ENCODE measurements around the gene DAB1.
A peak's percentile ranks its signal among the peaks of the same experiment; 100 is the strongest.

DAB1 gene

DNA sequence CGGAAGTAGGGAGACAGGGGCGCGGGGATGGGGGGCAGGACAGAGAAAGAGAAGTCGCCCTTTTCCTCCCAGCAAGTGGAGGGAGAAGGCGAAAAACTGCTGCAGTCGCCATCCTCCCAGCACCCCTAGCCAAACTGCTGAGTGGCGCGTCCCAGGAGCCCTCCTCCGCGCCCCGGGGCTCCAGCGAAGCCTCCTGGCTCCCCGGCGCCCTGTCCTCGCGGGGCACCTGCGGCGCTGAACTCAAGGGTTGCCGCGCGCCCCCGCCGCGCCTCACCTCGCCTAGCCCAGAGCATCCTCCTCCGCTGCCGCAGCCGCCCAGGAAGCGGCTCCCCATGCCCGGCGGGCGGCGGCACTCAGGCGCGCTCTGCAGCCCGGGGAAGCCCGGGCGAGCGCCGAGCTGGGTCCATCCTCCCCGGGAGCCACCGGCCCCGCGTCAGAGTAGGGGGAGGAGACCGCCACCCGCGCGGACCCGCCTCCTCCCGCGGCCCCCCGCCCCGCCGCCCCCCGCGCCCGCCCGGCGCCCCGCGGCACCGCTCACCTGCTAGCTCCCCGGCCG lies at the start of gene DAB1:
TSS of gene DAB1 (minus strand) at position 405 of the 556 bp plus-strand sequence. CDS start 133,030 bp downstream, outside the sequence.
- H3K9ac ChIP-seq (ENCODE audit: low read depth, low read length) = peak within 1 kb of the TSS; percentile 69
- H3K9me3 ChIP-seq (ENCODE audit: control insufficient read depth, insufficient read depth, low read length) = no peaks in the 10 kb centered on the region
- no peaks in the 10 kb centered on the region; the same call in 1 of the 2 replicates for H3K4me1 ChIP-seq (ENCODE audit: insufficient read depth, low read length)
- no peaks in the 10 kb centered on the region for H3K36me3 ChIP-seq (ENCODE audit: insufficient read depth, low read length)

DNA sequence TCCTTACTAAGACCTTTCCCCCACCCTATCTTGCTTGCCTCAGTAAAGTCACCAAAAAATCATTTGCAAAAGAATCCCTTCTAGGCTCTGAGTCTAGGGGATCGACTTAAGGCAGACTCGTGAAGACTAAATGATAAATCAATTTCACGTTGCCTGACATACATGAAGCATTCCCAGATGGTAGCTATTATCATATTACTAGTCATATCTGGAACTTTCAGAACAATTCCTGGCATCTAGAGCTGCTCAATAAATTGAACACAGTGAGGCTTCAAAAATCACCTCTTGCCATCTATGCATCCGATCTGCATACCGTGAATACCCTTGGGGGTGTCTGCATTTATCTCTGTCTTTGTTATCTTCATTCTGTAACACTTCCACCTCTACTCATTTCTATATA lies 49.6 kb upstream of the DAB1 start:
- no peaks in the 10 kb centered on the region for H3K4me1 ChIP-seq (ENCODE audit: insufficient read depth, low read length)
- H3K9ac ChIP-seq (ENCODE audit: low read depth, low read length) = no peak overlapping the region
- no peaks in the 10 kb centered on the region for H3K9me3 ChIP-seq (ENCODE audit: control insufficient read depth, insufficient read depth, low read length)
- H3K36me3 ChIP-seq (ENCODE audit: insufficient read depth, low read length) = no peaks in the 10 kb centered on the region

DNA sequence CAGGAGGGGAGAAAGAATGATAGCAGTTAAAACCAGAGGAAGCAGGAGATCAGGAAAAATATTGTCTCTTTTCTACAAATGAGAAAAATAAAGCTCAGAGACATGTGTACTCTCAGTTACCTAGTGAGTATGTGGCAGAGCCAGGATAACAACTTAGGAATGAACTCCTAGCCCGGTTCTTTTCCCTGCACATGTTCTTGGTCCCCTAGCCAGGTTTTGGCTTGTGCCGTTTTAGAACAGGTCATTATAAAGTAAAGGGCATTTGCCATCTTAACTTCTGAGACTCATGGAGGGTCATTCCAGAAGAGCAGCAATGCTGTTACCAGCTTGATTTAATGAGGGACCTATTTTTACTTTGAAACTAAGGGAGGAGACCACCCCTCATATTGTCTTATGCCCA lies 48.1 kb upstream of the DAB1 start:
- no peak overlapping the region for H3K9ac ChIP-seq (ENCODE audit: low read depth, low read length)
- no peaks in the 10 kb centered on the region for H3K36me3 ChIP-seq (ENCODE audit: insufficient read depth, low read length)
- no peaks in the 10 kb centered on the region for H3K4me1 ChIP-seq (ENCODE audit: insufficient read depth, low read length)

DNA sequence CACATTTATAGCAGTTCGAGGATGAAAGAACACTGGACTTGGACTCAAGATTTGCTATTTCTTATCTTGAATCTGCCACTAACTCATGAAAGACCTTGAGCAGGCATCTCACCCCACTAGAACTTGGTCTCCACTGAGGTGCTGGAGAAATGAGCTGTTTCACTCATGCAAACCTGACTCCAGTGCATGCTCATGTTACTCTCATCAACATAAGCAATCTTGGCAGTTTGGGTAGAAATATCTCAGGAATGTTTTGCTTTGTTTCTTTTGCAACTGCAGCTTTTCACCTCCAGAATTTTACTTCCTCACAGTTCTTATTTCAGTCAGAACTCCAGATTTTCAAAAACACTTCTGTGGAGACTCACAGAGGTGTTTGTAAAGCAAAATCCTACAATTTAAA lies 46.2 kb upstream of the DAB1 start:
- Histone ChIP-seq H3K9ac (ENCODE audit: low read depth, low read length) (no peak overlapping the region), H3K9me3 (ENCODE audit: control insufficient read depth, insufficient read depth, low read length) (no peaks in the 10 kb centered on the region), H3K4me1 (ENCODE audit: insufficient read depth, low read length) (no peaks in the 10 kb centered on the region), H3K36me3 (ENCODE audit: insufficient read depth, low read length) (no peaks in the 10 kb centered on the region)

More for the DNA sequence above, 48.1 kb upstream of the DAB1 start:
- no peaks in the 10 kb centered on the region for H3K9me3 ChIP-seq (ENCODE audit: control insufficient read depth, insufficient read depth, low read length)

DNA sequence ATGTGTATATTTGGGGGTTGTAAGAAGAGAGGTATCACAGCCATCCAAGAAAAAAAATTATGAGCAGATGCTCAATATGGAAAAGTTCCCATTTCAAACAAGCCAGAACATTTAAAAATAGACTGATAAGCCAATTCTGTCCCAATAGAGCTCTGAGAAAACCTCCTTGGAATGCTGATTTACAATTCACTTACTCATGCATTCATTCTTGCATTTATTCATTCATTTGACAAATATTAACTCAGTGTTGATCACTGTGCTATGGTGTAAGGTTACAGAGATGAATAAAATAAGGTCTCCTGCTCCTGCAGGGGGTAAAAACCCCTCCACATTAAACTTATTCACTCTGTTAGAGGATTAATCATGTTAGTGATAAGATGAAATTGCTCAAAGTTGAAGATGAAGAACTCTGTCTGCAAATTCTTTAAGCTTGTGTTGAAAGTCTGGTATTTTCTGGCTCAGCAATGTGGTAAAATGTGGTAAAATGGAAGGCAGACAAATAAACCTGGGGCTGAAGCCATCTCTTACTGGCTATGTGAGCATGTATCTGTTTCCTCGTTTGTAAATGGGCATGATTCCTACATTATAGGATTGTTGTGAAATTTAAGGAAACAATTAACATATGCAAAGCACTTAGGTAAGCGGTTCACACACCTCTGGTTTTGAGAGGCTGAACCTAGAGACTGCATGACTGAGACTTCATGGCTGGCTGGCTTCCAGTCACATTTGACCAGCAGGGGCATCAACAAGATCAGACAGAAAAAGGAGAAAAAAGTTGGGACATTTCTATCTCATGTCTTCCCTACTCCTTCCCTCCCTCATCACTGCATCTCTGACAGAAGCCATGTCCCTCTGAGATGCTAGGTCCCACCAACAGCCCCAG lies 45.0 kb upstream of the DAB1 start:
- H3K9ac ChIP-seq (ENCODE audit: low read depth, low read length) = no peak overlapping the region
- H3K9me3 ChIP-seq (ENCODE audit: control insufficient read depth, insufficient read depth, low read length) = no peaks in the 10 kb centered on the region
- H3K4me1 ChIP-seq (ENCODE audit: insufficient read depth, low read length) = no peaks in the 10 kb centered on the region
- H3K36me3 ChIP-seq (ENCODE audit: insufficient read depth, low read length) = no peaks in the 10 kb centered on the region

DNA sequence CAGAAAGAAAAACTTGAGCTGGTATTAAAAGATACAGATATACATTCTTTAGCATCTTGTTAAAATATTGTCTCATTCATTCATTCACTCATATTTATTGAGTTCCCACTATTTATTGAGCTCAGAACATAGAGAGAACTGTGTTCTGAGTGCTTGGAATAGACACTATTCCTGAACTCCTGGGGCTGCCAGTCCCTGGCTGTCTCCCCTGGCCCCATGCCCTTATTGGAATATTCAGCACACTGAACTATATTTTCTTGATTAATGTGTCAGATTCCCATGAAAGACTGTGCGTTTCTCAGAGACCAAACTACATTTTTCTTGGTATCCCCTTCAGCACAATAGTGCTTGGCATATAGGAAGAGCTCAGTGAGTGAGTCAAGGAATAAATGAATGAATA lies 44.0 kb upstream of the DAB1 start:
- Histone ChIP-seq H3K4me1 (ENCODE audit: insufficient read depth, low read length) (no peaks in the 10 kb centered on the region), H3K9me3 (ENCODE audit: control insufficient read depth, insufficient read depth, low read length) (no peaks in the 10 kb centered on the region), H3K36me3 (ENCODE audit: insufficient read depth, low read length) (no peaks in the 10 kb centered on the region), H3K9ac (ENCODE audit: low read depth, low read length) (no peak overlapping the region)

DNA sequence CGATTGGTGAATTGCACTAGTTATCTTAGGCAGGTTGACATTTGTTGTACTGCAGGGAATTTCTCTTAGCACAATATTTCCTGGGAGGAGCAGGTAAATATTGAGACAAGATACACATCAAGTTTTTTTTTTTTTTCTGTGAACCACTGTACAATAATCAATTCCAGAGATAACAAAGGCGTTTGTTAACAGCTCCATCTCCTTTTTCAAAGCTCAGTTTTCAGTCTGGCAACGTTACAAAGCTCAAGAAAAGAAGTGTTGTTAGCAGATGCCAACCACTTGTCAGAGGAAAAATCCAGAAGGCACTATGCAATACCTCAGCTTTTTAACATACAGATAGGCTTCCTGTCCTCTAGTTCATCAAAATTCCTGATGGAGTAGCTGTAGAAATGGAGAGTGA lies 40.9 kb upstream of the DAB1 start:
- Histone ChIP-seq H3K36me3 (ENCODE audit: insufficient read depth, low read length) (no peaks in the 10 kb centered on the region), H3K9ac (ENCODE audit: low read depth, low read length) (no peak overlapping the region), H3K9me3 (ENCODE audit: control insufficient read depth, insufficient read depth, low read length) (no peaks in the 10 kb centered on the region), H3K4me1 (ENCODE audit: insufficient read depth, low read length) (no peaks in the 10 kb centered on the region)

DNA sequence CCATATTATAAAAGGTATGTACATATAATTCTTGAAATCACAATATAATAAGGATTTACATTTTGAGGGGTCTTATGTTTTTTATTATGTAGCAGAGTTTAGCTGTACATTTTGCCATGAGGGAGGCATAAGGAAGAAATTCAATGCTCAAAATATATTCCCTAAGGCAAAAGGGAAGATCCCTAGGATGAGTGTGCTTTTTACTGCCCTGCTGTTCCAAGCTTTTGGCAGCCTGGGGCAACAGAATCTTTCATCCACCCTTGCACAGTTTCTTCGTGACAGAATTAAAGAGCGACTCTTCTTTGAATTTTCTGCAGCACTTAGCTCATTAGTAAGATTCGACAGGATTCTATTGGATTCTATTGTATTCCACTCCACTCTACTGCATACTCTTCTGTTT lies 39.5 kb upstream of the DAB1 start:
- no peaks in the 10 kb centered on the region for H3K36me3 ChIP-seq (ENCODE audit: insufficient read depth, low read length)
- no peak overlapping the region; the same call in 1 of the 2 replicates for H3K9ac ChIP-seq (ENCODE audit: low read depth, low read length)
- H3K9me3 ChIP-seq (ENCODE audit: control insufficient read depth, insufficient read depth, low read length) = no peaks in the 10 kb centered on the region
- H3K4me1 ChIP-seq (ENCODE audit: insufficient read depth, low read length) = no peaks in the 10 kb centered on the region

DNA sequence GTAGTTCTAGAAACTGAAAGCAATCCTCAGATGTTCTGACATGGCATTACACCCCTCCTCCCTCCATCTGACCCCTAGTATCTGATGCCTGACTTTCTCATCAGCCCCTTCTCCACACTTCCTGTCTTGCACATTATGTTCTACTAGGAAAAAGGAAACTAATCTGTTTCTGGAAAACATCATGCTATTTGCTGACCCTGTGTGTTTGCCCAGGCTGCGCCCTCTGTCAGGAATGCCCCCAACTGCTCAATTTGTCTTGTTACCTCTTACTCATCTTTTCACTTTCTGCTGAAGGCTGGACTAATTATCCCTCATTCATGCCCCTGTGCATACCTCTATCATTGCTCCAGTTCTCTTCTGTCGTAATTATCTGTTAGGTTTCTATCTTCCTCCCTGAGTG lies 37.5 kb upstream of the DAB1 start:
- no peaks in the 10 kb centered on the region for H3K9me3 ChIP-seq (ENCODE audit: control insufficient read depth, insufficient read depth, low read length)
- no peaks in the 10 kb centered on the region for H3K36me3 ChIP-seq (ENCODE audit: insufficient read depth, low read length)
- H3K4me1 ChIP-seq (ENCODE audit: insufficient read depth, low read length) = no peaks in the 10 kb centered on the region
- H3K9ac ChIP-seq (ENCODE audit: low read depth, low read length) = no peak overlapping the region

DNA sequence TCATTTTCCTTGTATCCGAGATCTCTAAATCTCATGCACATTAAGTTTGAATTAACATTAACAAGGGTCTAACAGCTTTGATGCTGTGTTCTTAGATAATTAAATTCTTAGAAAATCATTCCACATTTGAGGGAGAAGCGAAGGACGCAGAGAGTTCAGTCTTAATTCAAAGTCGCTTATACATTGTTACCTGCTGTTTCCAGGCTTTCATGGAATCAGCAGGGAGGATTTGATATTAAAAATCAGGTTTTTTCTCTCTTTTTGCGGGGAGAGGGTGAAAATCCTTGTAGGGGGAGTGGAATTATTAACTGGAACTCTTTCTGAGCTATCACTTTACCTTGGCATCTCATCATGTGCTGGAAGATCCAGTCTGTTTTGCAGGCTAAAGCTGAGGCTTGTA lies 27.7 kb upstream of the DAB1 start:
- no peaks in the 10 kb centered on the region for H3K9me3 ChIP-seq (ENCODE audit: control insufficient read depth, insufficient read depth, low read length)

DNA sequence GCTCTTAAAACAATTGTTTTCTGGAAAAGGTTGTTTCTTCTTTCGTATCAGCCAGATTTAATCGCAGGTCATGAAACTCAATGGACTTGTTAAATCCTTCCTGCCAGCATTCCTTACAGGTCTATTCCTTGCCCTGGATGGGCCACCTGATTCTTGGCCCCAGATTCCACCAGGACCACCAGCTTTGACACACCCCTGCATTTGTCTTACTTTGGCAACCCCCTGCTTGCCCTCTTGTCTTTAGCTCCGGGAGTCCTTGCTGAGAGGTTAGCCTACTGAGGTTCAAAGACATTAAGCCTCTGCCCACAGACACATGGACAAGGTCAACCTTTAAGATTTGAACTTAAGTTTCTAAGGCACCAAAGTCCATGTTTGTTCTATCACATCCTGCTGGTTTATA lies 27.1 kb upstream of the DAB1 start:
- Histone ChIP-seq H3K36me3 (ENCODE audit: insufficient read depth, low read length) (no peaks in the 10 kb centered on the region), H3K4me1 (ENCODE audit: insufficient read depth, low read length) (peaks cover 12% of the 10 kb centered on the region; the same call in 1 of the 2 replicates), H3K9me3 (ENCODE audit: control insufficient read depth, insufficient read depth, low read length) (no peaks in the 10 kb centered on the region), H3K9ac (ENCODE audit: low read depth, low read length) (no peak overlapping the region)

More for the DNA sequence above, 27.7 kb upstream of the DAB1 start:
- peaks cover 12% of the 10 kb centered on the region; the same call in 1 of the 2 replicates for H3K4me1 ChIP-seq (ENCODE audit: insufficient read depth, low read length)
- no peaks in the 10 kb centered on the region for H3K36me3 ChIP-seq (ENCODE audit: insufficient read depth, low read length)
- no peak overlapping the region for H3K9ac ChIP-seq (ENCODE audit: low read depth, low read length)

DNA sequence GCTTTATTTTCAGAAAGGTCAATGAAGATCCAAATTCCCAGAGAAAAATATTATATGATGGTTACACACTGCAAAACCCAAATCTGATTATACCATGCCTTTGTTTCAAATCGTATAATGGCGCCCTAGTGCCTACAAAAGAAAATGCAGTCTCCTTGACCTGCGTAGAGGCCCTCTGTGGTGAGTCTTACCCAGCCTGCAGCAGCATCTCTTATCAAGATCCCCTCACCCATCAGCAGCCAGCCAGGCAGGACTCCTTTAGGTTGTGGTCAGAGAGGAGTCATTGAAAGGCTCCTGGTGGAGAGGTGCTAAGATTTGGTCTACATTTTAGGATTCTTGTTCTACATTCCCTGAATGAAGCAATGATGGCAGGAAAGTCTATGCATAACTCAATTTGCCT lies 23.7 kb upstream of the DAB1 start:
- H3K36me3 ChIP-seq (ENCODE audit: insufficient read depth, low read length) = no peaks in the 10 kb centered on the region
- peaks cover 12% of the 10 kb centered on the region; the same call in 1 of the 2 replicates for H3K4me1 ChIP-seq (ENCODE audit: insufficient read depth, low read length)
- H3K9me3 ChIP-seq (ENCODE audit: control insufficient read depth, insufficient read depth, low read length) = no peaks in the 10 kb centered on the region
- H3K9ac ChIP-seq (ENCODE audit: low read depth, low read length) = no peak overlapping the region

DNA sequence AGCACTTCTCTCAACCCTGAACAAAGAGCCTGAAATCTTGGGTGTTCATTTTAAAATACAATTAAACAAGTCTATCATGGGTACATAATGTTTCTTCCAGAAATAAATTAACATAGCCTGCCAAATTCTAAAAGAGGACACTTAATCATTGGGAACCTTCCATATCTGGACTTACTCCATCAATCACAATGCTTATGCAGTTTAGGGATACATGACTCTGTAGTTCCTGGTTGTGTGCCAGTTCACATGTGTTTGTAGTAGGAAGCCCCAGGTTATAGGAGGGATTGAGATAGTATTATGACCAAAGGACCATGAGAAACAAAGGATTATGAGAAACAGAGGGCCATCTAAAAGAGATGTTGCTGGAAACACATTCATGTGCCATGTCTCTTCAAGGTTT lies 19.1 kb upstream of the DAB1 start:
- Histone ChIP-seq H3K9me3 (ENCODE audit: control insufficient read depth, insufficient read depth, low read length) (no peaks in the 10 kb centered on the region), H3K4me1 (ENCODE audit: insufficient read depth, low read length) (no peaks in the 10 kb centered on the region), H3K36me3 (ENCODE audit: insufficient read depth, low read length) (no peaks in the 10 kb centered on the region), H3K9ac (ENCODE audit: low read depth, low read length) (no peak overlapping the region)

DNA sequence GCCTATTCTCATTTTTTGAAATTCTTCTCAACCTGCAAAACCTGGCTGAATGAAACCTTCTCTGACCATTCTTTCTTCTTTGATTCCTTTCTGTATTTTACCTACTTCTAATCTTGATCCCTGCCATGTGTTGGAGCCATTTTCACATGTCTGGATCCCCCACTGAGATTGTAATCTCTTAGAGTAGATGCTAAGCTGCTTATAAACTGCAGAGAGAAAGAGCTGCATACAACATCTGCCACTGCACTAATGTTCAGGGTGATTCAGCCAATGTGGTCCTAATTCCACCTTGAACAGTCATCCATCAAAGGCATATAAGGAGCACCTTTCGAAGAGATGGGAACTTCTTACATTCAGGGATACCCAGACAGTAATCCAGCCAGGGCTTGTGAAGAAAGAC lies 16.2 kb upstream of the DAB1 start:
- H3K36me3 ChIP-seq (ENCODE audit: insufficient read depth, low read length) = no peaks in the 10 kb centered on the region
- no peaks in the 10 kb centered on the region for H3K9me3 ChIP-seq (ENCODE audit: control insufficient read depth, insufficient read depth, low read length)
- H3K4me1 ChIP-seq (ENCODE audit: insufficient read depth, low read length) = no peaks in the 10 kb centered on the region
- H3K9ac ChIP-seq (ENCODE audit: low read depth, low read length) = no peak overlapping the region

DNA sequence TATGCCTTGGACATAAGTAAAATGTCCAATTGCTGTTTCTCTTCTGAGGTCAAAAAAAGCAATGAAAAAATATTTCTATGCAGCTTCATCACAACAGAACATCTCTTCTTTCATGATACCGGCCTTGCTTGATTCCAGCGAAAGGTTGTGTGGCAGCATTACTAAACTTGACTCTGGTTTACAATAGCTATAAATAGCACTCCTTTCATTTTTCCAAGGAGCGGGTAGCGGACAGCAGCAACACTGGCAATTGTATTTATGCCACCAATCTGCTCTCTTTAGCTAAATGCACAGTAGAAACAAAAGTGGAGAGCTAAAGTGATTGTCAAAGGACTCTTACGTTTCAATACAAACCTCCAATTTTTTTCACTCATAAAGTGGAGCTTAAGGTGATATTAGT lies 7.5 kb upstream of the DAB1 start:
- Histone ChIP-seq H3K36me3 (ENCODE audit: insufficient read depth, low read length) (no peaks in the 10 kb centered on the region), H3K9me3 (ENCODE audit: control insufficient read depth, insufficient read depth, low read length) (no peaks in the 10 kb centered on the region), H3K9ac (ENCODE audit: low read depth, low read length) (no peak overlapping the region), H3K4me1 (ENCODE audit: insufficient read depth, low read length) (no peaks in the 10 kb centered on the region)
